Measurements from ENCODE around the gene RASAL3.

- TF ChIP-seq, protein P1, sequence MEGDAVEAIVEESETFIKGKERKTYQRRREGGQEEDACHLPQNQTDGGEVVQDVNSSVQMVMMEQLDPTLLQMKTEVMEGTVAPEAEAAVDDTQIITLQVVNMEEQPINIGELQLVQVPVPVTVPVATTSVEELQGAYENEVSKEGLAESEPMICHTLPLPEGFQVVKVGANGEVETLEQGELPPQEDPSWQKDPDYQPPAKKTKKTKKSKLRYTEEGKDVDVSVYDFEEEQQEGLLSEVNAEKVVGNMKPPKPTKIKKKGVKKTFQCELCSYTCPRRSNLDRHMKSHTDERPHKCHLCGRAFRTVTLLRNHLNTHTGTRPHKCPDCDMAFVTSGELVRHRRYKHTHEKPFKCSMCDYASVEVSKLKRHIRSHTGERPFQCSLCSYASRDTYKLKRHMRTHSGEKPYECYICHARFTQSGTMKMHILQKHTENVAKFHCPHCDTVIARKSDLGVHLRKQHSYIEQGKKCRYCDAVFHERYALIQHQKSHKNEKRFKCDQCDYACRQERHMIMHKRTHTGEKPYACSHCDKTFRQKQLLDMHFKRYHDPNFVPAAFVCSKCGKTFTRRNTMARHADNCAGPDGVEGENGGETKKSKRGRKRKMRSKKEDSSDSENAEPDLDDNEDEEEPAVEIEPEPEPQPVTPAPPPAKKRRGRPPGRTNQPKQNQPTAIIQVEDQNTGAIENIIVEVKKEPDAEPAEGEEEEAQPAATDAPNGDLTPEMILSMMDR (conservative IDR thresholded peaks at IDR 0.05; ENCODE audit: low read depth, low read length): no peak
- TF ChIP-seq EZH2 (IDR thresholded peaks at IDR 0.05; ENCODE audit: borderline replicate concordance, low read depth, low read length, poor library complexity, severe bottlenecking): no peak
These were observed 61.2 kb downstream of the RASAL3 start for GRCh38 chr19:15403151-15403531.

Measured in A673 (cell line).